HG03066 (cell line): ENCODE measurements around the gene MAN1C1.
"Not testable (repeated sequence)": the region's sequence is repeated elsewhere in the genome, so short reads cannot be mapped to it uniquely, and the experiment has no call there.

Experiments
- ATAC-seq: cut with Tn5 transposase; IDR thresholded peaks from one replicate; pipeline ENCODE4 v1.9.1; 2021; ENCODE audit warnings: low read depth; ENCODE audit not compliant: unreplicated experiment

Gene MAN1C1

DNA sequence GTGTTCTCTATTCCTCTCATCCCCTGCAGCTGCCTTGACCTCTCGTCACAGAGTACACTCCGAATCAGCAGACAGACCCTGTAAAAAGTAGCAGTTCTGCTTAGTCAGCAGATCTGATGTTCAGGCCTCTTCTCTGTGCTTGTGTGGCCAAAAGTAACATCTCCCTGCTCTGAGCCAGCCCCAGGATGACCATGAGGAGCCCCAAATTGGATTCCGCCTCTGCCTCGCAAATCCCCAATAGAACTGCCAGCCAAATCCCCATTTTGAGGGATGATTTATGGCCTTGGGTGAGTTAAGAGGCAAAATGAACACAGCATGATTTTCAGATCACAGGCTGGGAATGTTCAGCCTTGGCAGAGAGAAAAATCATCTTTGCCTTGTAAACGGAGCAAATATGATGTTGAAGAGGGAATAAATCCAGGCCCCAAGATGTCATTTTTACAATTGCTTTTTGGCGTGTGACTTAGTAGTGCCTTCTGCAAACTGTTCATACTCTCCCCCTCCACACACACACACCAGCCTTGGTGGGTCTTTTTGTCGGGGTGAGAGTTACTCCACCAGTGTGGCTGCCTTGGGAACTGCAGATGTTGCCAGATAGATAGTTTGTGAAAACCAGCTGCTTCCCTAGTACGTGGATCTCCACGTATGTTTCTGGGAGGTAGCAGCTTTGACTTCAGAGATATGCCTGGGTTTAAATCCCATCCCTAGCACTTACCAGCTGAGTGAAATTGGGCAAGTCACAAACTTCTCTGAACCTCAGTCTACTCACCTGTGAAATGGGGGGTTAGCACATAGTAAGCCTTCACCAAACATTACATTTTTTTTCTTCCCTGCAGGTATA is 77.8 kb downstream of the MAN1C1 start:
- ATAC-seq = no peak

DNA sequence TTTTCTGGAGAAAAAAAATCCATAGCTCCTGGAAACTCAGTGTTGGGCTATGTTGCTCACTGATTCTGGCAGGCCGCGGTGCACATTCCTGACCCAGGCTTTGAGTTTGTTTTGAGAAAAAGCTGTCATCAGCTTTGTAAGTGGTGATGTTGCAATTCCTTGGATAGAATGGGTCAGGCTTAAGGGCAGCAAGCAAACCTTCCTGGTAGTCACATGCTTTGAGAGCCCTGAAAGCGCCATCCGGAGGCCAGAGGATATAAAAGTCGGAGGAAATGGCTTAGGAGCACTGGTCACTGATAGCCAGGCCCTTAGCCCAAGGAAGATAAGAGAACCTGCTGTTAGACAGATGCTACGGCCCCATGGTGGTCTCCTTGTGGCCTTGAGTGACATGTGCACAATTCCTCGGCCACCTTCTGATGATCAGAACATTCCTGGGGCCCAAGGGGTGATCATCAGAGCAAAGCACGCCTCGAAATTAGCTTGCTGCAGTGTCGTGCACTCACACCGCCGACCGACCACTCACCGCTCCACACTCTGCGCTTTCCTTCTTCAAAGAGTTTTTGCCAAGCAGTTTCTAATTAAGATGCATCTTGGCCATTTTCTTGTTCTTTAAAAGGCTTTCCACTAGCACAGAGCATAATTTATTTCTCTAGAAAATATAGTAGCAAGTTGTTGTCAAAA is 78.6 kb downstream of the MAN1C1 start:
- ATAC-seq = no peak

DNA sequence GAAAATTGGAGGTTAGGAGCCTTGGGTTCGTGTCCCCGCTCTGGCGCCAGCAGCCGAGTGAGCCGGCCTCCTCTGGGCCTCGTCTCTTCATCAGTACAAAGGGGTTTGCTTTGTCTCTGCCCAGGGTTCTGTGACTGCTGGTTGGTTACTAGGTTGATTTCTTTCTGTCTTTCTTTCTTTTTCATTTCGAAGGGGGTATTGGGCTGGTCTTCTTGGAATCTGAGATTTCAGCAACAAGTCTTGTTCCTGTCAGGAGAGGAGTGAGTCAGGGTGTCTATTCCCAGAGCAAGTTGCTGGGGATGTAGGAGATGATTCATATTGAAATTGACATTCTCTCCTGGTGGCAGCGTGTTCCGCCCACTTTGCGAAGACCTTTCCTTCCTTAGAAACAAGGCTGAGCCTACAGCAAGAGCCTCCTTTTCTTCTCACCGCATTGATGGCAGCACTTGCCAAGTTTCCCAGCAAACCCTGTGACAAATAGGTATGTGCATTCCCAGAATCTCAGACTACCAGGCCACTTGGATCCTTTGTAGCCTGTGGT is 79.2 kb downstream of the MAN1C1 start:
- no peak for ATAC-seq

DNA sequence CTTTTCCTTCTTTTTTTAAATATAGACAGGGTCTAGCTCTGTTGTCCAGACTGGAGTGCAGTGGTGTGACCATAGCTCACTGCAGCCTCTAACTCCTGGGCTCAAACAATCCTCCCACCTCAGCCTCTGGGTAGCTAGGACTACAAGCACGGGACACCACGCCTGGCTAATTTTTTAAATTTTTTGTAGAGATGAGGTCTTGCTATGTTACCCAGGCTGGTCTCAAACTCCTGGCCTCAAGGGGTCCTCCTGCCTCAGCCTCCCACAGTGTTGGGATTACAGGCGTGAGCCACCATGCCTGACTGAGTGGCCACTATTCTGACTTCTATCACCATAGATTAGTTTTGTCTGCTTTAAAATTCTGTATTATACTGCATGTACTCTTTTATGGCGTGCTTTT is 80.1 kb downstream of the MAN1C1 start:
- not testable (repeated sequence) for ATAC-seq

DNA sequence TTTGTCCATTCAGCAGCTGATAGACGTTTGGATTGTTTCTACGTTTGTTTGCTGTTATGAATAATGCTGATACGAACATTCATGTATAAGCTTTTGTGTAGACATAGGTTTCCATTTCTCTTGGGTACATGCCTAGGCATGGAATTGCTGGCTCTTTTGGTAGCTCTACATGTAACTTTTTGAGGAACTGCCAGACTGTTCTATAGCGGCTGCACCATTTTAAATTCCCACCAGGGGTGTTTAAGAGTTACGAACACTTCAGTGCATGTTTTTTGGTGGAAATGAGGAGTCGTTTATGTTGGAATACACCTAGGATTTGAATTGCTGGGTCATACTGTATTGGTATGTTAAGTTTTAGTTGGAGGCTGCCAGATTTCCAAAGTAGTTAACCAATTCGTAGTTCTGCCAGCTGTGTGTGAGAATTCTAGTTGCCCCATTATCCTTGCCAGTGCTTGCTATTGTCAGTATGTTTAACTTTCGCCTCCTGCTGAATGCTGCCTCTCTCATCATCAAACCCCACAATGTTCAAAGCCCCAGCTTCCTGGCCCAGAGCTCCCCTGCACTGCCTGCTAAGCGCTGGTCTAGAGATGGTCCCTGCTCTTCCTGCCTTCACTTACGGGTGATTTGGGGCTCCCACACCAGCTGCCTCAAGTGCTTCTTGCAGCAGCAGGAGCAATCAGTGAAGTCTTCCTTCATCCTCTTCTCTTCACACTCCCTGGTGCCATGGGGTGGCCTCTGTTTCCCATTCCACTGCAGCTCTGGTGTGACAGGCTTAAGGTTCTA is 81.0 kb downstream of the MAN1C1 start:
- ATAC-seq = no peak

DNA sequence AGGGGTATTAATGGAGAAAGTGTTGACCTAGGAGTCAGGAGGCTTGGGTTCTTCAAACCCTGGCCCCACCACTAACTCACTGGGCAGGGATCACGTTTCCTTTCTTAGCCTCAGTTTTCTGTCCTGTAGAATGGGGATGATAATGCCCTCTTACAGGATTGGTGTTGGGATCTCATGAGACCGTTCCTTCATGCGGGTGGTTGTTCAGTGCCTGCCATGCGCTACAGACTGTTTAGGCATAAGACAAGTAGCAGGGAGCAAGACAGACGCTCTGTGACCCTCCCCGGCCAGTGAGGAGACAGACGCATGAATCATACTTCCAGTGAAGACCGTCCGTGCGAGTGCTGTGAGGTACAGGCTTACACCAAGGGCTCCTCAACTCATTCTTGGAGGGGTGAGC is 81.7 kb downstream of the MAN1C1 start:
- ATAC-seq = no peak

DNA sequence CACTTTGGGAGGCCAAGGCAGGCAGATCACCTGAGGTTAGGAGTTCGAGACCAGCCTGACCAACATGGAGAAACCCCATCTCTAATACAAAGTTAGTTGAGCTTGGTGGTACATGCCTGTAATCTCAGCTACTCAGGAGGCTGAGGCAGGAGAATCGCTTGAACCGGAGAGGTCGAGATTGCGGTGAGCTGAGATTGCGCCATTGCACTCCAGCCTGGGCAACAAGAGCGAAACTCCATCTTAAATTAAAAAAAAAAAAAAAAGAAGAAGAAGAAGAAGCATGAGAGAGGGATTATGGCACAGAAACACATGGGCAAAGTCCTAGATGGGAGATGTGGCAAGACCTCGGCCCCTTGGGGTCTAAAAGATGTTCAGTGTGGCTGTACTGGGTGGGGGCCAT is 82.5 kb downstream of the MAN1C1 start:
- not testable (repeated sequence) for ATAC-seq

DNA sequence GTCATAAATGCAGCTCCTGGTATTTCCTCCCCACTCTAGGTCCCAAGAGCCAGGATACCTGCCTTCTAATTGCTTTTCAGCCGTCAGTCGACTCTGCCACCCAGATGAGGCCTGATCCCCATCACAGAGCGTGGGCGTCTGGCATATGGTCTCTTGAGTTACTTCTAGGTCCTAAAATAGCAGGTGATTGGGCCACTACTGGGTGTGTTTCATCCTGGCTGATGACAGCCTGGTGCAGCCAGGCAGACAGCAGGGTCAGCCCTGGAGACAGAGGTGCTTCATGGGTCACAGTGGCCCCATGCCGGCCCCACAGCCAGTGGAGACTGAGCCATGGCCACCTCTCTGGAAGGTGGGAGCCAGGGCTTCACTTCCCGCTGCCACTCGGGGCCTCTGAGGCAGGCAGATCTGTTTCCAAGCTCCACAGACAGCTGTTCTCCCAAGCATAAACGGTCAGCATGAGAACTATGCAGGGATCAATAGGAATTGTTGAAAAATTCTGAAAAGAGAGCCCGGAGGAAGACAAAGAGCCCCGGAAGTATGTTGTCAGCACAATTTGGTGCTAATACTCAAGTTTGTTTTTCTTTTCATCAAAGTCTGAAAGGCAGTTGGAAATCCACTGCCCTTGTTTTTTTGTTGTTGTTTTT is 83.0 kb downstream of the MAN1C1 start:
- ATAC-seq = no peak

DNA sequence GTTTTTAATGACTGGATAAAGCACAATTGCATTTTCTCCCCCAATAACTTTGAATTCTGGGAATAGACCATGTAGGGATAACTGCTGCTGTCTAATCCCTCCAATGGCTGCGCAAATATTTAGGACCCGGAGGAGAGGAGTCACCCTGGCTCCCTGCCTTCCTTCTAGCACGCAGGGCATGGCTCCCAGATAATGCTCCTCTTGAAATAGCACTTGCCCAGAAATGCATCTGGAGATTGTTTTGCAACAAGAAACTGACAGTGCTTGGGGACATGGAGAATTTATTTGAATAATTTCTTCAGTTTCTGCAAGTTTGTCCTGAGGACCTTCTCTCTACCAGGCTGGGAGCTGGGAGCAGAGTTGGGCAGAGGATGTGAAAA is 83.5 kb downstream of the MAN1C1 start:
- ATAC-seq = no peak

DNA sequence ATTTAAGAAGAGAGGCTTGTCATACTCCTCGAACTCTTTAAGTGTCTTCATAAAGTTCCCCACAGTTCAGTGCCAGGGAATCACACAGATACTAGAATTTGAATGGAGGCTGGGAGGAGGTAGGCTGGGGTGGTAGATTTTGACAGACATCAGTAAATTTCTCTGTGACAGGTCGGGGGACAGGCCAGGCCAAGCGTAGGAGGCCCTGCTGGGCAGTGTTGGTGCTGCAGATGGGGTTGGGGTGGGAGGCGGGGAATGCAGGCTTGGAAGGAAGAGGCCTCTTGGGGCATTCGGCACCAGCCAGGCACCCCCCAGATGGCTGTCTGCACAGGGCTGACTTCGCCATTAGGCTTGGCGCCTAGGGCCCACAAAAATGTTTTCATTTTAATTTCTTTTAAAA is 84.0 kb downstream of the MAN1C1 start:
- ATAC-seq = no peak

DNA sequence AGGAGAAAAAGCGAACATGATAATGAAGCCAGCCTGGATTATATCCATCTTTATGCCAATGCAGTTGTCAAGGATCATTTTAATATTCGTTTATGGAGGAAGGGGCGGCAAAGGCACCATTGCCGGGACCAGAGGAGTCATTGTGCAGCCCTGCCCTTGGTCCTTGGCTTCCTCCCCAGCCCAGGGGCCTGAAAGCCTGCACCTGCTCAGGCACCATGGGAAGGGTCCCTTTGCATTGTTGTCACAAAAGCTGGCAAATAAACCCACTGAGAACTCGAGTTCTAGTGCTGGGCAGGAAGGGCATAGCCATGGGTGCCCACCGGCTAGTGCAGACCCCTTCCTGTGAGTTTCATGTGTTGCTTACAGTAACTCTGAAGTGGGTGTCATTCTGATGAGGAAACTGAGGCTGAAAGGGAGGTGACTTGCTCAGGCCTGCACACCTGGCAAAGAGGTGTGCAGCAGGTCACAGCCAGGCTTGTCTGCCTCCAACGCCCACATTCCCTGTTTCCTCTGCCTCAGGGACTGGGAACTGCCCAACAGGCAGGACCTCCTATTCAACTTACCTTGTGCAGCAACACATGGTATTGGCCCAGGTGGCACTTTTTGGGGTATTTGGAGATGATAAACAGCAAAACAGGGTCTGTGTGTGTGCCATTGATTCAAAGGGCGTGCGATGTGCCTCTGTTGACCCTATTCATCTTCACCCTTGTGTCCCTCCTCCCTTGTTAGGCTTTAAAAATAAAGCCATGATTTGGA is 84.6 kb downstream of the MAN1C1 start:
- ATAC-seq = no peak

DNA sequence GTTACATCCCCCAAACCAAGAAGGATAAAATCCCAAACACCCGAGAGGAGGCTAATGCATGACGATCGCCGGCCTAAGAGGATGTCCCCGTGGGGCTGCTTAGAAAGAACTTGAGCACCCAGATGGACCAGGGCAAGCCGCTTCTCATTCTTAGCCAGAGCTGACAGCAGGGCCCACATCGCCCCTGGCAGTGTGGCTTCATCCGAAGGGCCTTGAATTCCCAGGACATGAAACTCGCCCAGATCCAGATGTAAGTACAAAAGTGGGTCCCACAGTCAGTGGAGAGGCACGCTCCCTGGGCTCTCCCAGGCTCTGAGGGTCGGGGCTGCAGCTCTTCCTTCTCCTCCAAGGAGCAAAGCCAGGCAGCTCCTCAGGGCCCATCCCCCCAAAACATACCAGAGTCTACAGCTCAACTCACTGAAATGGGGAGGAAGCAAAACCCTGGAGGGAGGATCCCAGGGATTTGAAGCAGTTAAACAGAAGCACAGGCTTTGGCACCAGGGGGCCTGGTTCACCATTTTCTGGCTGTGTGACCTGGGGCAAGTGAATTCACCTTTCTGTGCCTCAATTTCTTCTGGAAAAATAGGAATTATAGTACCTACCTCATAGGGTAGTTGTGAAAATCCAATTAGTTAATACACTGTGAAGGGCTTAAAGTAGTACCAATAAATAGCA is 85.6 kb downstream of the MAN1C1 start:
- ATAC-seq = no peak

DNA sequence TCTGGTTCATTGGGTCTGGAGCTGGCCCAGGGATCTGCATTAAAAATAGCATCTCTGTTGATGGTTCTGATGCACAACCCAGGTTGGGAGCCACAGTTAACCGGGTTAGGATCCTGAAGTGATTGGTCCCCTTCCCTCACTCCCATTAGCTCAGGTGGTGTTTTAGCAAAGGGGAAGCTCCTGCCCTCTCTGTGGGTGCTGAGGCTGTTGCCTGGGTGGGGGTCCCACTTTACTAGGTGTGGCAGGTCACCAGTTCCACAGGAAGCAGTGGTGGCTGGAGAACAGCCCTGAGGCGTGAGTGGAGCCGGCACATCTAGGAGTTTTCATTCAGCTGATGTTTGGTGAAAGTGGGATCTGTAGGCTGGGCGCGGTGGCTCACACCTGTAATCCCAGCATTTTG is 86.5 kb downstream of the MAN1C1 start:
- no peak for ATAC-seq

DNA sequence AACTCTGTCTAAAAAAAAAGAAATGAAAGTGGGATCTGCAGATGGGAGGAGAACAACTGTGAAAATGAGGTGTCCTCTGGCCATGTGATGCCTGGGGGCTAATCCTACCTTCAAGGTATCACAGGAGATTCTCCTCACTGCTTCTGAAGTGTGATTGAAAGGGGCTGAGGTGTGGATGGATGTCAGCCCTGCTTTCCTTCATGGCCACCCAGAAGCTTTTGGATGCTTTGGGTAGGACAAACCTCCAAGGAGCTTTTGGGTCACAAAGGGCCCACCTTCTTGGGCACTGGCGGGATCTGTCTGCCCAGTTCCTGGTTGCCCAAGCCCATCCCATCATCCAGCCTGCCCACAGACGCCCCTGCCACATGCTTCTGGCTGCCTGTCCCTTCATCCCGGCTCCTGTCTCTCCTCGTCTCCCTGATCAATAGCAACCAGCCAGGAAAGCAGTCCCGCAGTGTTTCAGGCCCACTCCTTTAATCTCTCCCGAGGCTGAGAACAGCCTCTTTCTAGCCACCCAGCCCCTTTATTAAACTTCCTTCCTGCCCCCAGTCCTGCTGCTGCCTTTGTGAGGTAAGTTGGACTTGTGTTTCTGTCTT is 87.2 kb downstream of the MAN1C1 start:
- ATAC-seq = no peak

DNA sequence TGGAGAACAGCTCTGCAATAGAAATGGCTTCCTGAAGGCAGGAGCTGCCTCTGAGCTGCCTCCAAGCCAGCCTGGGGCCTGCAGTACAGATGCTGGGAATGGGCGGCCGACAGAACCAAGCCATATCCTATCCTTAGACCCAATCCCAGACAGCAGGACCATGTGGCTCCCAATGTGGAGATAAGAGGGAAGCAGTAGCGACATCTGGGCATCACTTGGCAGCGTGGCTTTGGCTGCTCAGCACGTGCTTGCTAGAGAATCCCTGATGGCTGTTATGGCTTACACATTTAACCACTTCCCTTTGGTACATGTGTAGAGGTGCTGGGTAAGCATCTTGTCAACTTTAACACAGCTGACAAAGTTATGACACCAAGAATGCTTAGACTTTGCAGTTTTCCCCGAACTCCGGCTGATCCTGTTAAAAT is 87.7 kb downstream of the MAN1C1 start:
- ATAC-seq = no peak

DNA sequence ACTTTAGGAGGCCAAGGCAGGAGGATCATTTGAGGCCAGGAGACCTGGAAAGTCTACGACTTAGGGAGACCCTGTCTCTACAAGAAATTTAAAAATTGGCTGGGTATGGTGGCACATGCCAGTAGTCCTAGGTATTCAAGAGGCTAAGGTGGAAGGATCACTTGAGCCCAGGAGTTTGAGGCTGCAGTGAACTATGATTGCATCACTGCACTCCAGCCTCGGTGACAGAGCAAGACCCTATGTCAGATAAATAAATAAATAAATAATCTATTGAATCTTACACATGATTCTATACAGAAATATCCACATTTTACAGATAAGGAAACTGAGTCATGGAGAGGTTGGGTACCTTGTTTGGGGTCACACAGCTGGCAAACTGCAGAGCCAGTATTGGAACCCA is 89.1 kb downstream of the MAN1C1 start:
- ATAC-seq = no peak

DNA sequence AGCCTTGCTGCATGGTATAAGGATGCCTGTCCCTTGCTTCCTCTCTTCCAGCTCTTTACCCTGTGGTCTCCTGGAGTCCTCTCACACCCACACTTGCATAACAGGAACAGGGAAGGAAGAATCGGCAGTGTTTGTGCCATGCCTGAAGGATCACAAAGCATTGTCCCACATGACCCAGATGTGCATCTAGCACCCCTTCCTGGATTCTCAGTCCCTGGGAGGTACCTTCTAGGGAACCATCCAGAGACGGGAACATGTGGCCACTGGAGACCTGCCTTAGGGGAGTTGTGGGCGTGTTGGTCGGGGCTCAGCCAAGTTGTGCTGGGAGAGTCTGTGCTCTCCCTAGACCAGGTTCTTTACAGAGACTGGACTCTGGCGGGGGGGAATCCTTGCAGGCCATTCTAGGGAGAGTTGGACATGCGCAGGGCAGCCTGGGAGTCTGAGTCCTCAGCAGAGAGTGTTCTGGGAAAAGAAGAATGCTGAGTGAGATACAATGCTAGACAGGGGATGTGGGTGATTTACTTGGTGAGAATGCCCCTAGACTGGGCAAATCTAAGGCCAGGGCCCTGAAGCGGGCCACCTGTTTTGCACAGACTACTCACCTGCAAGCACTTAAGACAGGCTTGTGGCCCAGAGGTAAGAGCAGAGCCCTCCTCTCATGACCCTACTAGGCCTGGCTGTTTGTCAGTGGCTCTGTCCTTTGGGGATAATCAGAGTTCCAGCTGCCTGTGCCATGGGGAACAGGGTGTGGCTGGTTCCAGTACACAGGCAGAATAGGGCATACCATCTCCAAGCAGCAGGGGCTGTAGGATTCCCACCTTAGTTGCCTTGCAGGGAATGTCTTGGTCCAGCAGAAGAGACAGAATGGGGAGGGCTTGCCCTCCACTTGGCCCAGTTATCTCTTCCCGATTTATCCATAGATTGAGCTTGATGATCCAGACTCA is 89.8 kb downstream of the MAN1C1 start:
- ATAC-seq = no peak
